ENCODE data around the gene NFKBIE. TPM values are rescaled to one million over a fixed set of nuclear protein-coding genes. Genes with fewer than 3 reads are reported as not detected.

NFKBIE gene
- total RNA-seq, 1 donor from 2014 or later, result 10.1 TPM

DNA sequence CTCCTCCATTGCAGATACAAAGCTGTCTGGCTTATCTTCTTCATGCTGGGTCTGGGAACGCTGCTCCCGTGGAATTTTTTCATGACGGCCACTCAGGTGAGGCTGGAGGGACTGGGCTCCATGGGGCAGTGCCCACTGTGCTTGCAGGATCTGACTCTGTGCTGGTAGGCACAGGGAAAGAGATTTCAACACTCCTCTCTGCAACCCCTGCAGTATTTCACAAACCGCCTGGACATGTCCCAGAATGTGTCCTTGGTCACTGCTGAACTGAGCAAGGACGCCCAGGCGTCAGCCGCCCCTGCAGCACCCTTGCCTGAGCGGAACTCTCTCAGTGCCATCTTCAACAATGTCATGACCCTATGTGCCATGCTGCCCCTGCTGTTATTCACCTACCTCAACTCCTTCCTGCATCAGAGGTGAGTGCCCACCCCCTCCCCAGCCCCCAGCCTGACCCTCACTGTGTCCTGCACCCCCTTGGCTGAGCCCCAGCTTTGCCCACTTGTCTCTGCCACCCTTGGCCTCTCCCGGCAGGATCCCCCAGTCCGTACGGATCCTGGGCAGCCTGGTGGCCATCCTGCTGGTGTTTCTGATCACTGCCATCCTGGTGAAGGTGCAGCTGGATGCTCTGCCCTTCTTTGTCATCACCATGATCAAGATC lies 35.8 kb downstream of the NFKBIE start:
- Histone ChIP-seq H3K4me1 (ENCODE audit: insufficient read depth, low read length) (peaks cover 10% of the 10 kb centered on the region), H3K27ac (ENCODE audit: low read depth, low read length) (no peak overlapping the region), H4K20me1 (ENCODE audit: insufficient read depth, low read length) (peaks cover 12% of the 10 kb centered on the region), H3K4me2 (ENCODE audit: low read length) (no peak overlapping the region), H3K9ac (ENCODE audit: low read length) (no peak overlapping the region), H3K36me3 (ENCODE audit: insufficient read depth, low read length) (no peaks in the 10 kb centered on the region), H3K9me3 (ENCODE audit: insufficient read depth, low read depth, low read length) (no peaks in the 10 kb centered on the region), H2AFZ (ENCODE audit: low read depth, low read length) (no peak overlapping the region), H3K79me2 (ENCODE audit: insufficient read depth, low read length) (no peaks in the 10 kb centered on the region), H3K27me3 (ENCODE audit: insufficient read depth, low read length) (no peaks in the 10 kb centered on the region), H3K4me3 (ENCODE audit: insufficient read depth, low read depth, low read length) (no peak overlapping the region)
- Mint-ChIP-seq H3K36me3 (ENCODE audit: low read depth, unreplicated experiment) (peaks cover 5% of the 10 kb centered on the region), H3K27me3 (ENCODE audit: low read depth, unreplicated experiment) (peaks cover 18% of the 10 kb centered on the region), H3K9me3 (ENCODE audit: unreplicated experiment) (no peaks in the 10 kb centered on the region), H3K4me3 (ENCODE audit: unreplicated experiment) (no peak overlapping the region), H3K4me1 (ENCODE audit: low read depth, unreplicated experiment) (peaks cover 11% of the 10 kb centered on the region), H3K27ac (ENCODE audit: unreplicated experiment) (no peak overlapping the region)
- DNase-seq (ENCODE audit: low read depth) (no peak), FAIRE-seq (no peak)
- TF ChIP-seq, protein P1, sequence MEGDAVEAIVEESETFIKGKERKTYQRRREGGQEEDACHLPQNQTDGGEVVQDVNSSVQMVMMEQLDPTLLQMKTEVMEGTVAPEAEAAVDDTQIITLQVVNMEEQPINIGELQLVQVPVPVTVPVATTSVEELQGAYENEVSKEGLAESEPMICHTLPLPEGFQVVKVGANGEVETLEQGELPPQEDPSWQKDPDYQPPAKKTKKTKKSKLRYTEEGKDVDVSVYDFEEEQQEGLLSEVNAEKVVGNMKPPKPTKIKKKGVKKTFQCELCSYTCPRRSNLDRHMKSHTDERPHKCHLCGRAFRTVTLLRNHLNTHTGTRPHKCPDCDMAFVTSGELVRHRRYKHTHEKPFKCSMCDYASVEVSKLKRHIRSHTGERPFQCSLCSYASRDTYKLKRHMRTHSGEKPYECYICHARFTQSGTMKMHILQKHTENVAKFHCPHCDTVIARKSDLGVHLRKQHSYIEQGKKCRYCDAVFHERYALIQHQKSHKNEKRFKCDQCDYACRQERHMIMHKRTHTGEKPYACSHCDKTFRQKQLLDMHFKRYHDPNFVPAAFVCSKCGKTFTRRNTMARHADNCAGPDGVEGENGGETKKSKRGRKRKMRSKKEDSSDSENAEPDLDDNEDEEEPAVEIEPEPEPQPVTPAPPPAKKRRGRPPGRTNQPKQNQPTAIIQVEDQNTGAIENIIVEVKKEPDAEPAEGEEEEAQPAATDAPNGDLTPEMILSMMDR (IDR thresholded peaks at IDR 0.05; ENCODE audit: insufficient read depth, low read depth, low read length), result no peak
- TF ChIP-seq EZH2 (IDR thresholded peaks at IDR 0.05; ENCODE audit: insufficient read depth, low read length), result no peak

- H3K9ac ChIP-seq (ENCODE audit: low read length), result no peak overlapping the region
- no peak for FAIRE-seq
- Mint-ChIP-seq H3K4me1 (ENCODE audit: low read depth, unreplicated experiment) (peaks cover 10% of the 10 kb centered on the region), H3K9me3 (ENCODE audit: unreplicated experiment) (no peaks in the 10 kb centered on the region), H3K27me3 (ENCODE audit: low read depth, unreplicated experiment) (peaks cover 18% of the 10 kb centered on the region), H3K27ac (ENCODE audit: unreplicated experiment) (no peak overlapping the region), H3K36me3 (ENCODE audit: low read depth, unreplicated experiment) (peaks cover 5% of the 10 kb centered on the region), H3K4me3 (ENCODE audit: unreplicated experiment) (no peak overlapping the region)
- no peaks in the 10 kb centered on the region for H3K9me3 ChIP-seq (ENCODE audit: insufficient read depth, low read depth, low read length)
- no peaks in the 10 kb centered on the region for H3K79me2 ChIP-seq (ENCODE audit: insufficient read depth, low read length)
- no peak overlapping the region for H2AFZ ChIP-seq (ENCODE audit: low read depth, low read length)
- H3K4me1 ChIP-seq (ENCODE audit: insufficient read depth, low read length), result peaks cover 11% of the 10 kb centered on the region
- no peak overlapping the region for H3K27ac ChIP-seq (ENCODE audit: low read depth, low read length)
- H3K36me3 ChIP-seq (ENCODE audit: insufficient read depth, low read length), result no peaks in the 10 kb centered on the region
- no peak for TF ChIP-seq EZH2 (IDR thresholded peaks at IDR 0.05; ENCODE audit: insufficient read depth, low read length)
- TF ChIP-seq, protein P1 (IDR thresholded peaks at IDR 0.05; ENCODE audit: insufficient read depth, low read depth, low read length), result no peak
- no peak overlapping the region for H3K4me3 ChIP-seq (ENCODE audit: insufficient read depth, low read depth, low read length)
- no peaks in the 10 kb centered on the region for H3K27me3 ChIP-seq (ENCODE audit: insufficient read depth, low read length)
- no peak overlapping the region for H3K4me2 ChIP-seq (ENCODE audit: low read length)
- DNase-seq (ENCODE audit: low read depth), result no peak
- H4K20me1 ChIP-seq (ENCODE audit: insufficient read depth, low read length), result peaks cover 16% of the 10 kb centered on the region
Observed at GRCh38 chr6:44228836-44229235, 36.5 kb downstream of the NFKBIE start.

DNA sequence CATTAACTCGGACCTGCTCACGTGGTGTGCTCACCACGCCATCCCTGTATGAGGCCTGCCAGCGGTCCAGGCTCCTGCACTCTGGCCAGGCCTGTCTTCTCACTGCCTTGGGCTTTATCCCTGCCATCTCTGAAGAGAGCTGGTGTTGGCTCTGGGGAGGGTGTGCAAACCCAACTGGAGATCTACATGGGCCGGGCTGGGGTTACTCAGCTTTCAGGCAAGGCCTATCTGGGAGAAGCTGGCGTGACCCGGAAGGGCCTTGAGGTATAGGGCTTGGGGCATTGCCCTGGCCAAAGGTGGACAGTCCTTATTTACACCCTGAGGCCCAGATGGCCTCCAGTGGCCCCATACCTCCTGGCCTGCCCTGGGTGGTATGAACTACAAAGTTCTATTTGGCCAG lies 36.9 kb downstream of the NFKBIE start:
- H3K27ac Mint-ChIP-seq (ENCODE audit: unreplicated experiment), result no peak overlapping the region
- H3K4me1 Mint-ChIP-seq (ENCODE audit: low read depth, unreplicated experiment), result peaks cover 10% of the 10 kb centered on the region
- no peaks in the 10 kb centered on the region for H3K27me3 ChIP-seq (ENCODE audit: insufficient read depth, low read length)
- peaks cover 11% of the 10 kb centered on the region for H3K4me1 ChIP-seq (ENCODE audit: insufficient read depth, low read length)
- no peak overlapping the region for H3K27ac ChIP-seq (ENCODE audit: low read depth, low read length)
- H4K20me1 ChIP-seq (ENCODE audit: insufficient read depth, low read length), result peaks cover 16% of the 10 kb centered on the region
- H3K4me3 Mint-ChIP-seq (ENCODE audit: unreplicated experiment), result no peak overlapping the region
- no peak overlapping the region for H3K9ac ChIP-seq (ENCODE audit: low read length)
- DNase-seq (ENCODE audit: low read depth) (no peak), FAIRE-seq (no peak)
- H3K27me3 Mint-ChIP-seq (ENCODE audit: low read depth, unreplicated experiment), result peaks cover 18% of the 10 kb centered on the region
- H2AFZ ChIP-seq (ENCODE audit: low read depth, low read length), result no peak overlapping the region
- no peaks in the 10 kb centered on the region for H3K9me3 ChIP-seq (ENCODE audit: insufficient read depth, low read depth, low read length)
- no peak for TF ChIP-seq EZH2 (IDR thresholded peaks at IDR 0.05; ENCODE audit: insufficient read depth, low read length)
- TF ChIP-seq, protein P1 (IDR thresholded peaks at IDR 0.05; ENCODE audit: insufficient read depth, low read depth, low read length), result no peak
- peaks cover 5% of the 10 kb centered on the region for H3K36me3 Mint-ChIP-seq (ENCODE audit: low read depth, unreplicated experiment)
- no peak overlapping the region for H3K4me2 ChIP-seq (ENCODE audit: low read length)
- H3K36me3 ChIP-seq (ENCODE audit: insufficient read depth, low read length), result no peaks in the 10 kb centered on the region
- H3K4me3 ChIP-seq (ENCODE audit: insufficient read depth, low read depth, low read length), result no peak overlapping the region
- H3K9me3 Mint-ChIP-seq (ENCODE audit: unreplicated experiment), result no peaks in the 10 kb centered on the region
- no peaks in the 10 kb centered on the region for H3K79me2 ChIP-seq (ENCODE audit: insufficient read depth, low read length)
